Endometrial microvascular endothelial cells (primary cell): Measurements from ENCODE around the gene SLC25A2. TPM values are rescaled to one million over a fixed set of nuclear protein-coding genes. Genes with fewer than 3 reads are reported as not detected.
"Not testable (repeated sequence)": the region's sequence is repeated elsewhere in the genome, so short reads cannot be mapped to it uniquely, and the experiment has no call there.

Experiments
- in situ Hi-C: cut with HindIII; loops from 2 replicates; pipeline ENCODE4 v1.10.0; 2017; ENCODE audit warnings: low sequenced_read_pairs, low pct_unique_long_range_greater_than_20kb; ENCODE audit errors: inconsistent ontology term
- total RNA-seq: library from RNA; depleted of rRNA; stranded (reverse); fragments of >200 nt; gene quantifications from one replicate; pipeline ENCODE4 v1.2.3, GENCODE V29; 2015; ENCODE audit errors: inconsistent ontology term

The SLC25A2 gene
- total RNA-seq, 1 donor from 2014 or later: 0.09 TPM

- in situ Hi-C loops: no loop called here
These were observed 15.8 kb upstream of the SLC25A2 start for GRCh38 chr5:141319699-141320098.

DNA sequence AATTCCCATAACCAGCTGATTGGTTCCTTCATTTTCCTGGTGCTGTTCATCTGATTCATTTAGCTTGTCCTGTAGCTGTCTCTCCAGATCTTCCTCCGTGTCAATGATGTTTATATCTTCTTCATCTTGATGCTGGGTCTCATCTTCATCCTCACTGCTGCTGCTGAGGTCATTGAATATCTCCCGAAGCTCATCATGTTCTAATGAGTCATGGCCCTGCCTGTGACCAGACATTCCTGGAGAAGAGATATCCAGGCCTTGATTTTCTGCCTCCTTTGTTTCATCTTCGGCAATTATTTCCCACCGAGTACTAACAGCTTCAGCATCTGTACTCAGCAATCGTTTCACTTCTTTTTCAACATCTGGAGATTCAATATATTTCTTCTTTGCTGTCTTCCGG lies 15.4 kb upstream of the SLC25A2 start:
- in situ Hi-C loops: no loop called here

DNA sequence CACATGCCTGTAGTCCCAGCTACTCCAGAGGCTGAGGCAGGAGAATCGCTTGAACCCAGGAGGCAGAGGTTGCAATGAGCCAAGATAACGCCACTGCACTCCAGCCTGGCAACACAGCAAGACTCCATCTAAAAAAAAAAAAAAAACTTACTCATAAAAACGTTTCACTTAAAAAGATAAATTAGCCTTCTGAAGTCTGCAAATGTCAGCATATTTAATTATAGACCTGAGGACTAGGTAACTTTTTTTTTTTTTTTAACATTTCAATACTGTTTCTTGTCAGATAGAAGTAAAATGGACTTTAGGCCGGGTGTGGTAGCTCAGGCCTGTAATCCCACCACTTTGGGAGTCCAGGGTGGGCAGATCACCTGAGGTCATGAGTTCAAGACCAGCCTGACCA lies 13.1 kb upstream of the SLC25A2 start:
- in situ Hi-C loops: not testable (repeated sequence)

DNA sequence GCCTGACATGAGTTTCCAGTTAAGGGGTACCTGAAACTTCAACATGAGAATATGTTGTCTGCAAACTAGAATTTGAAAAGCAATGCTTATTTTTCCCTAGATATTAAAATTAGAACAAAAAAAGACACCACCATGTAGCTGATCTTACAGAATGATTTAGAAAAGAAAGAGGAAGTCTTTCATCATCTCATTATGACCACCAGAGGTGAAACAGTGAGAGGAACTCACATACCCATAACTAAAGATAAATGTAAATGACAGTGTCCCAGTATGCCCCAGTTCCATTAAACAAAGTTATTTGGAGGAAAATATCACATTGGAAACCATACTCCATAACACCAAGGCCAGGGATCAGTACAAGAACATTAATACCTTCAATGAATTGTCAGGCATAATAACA lies 9.9 kb upstream of the SLC25A2 start:
- in situ Hi-C loops: no loop called here

GRCh38 chr5:141306630-141307029 lies 2.8 kb upstream of the SLC25A2 start:
- in situ Hi-C loops: no loop called here

DNA sequence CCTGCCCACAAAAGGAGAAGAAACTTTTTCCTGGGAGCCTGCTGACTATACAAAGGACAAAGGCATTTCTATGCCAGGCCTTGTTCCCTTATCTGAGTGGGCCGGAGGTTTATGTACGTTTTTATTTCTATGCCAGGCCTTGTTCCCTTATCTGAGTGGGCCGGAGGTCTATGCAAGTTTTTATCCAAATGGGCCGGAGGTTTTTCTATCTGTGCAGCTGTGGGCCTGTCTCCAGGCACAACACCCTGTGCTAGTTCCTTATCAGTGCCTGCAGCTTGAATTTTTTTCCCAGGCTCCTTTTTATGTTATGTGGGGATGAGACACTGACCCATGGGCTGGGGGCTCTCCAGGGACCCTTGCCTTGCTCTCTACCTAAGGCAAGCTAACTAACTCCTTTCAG lies 5.5 kb downstream of the SLC25A2 start:
- in situ Hi-C loops: no loop called here

- in situ Hi-C loops: no loop called here
These were observed 30.9 kb downstream of the SLC25A2 start for GRCh38 chr5:141272906-141273305.

- in situ Hi-C loops: no loop called here
These were observed 34.7 kb downstream of the SLC25A2 start for GRCh38 chr5:141269195-141269594.

DNA sequence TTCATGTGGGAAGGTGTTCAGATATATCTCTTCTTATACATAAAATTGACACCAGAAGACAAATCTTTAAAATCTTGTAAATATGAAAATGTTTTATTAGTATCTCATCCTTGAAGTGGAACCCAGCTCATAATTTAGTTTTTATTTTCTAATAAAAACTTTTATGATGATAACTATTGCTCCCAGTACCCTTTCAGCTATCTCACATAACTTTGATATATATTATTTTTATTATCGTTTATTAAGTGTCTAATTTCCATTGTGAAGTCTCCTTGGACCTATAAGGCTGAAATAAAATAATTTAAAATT lies 42.7 kb downstream of the SLC25A2 start:
- in situ Hi-C loops: no loop called here

DNA sequence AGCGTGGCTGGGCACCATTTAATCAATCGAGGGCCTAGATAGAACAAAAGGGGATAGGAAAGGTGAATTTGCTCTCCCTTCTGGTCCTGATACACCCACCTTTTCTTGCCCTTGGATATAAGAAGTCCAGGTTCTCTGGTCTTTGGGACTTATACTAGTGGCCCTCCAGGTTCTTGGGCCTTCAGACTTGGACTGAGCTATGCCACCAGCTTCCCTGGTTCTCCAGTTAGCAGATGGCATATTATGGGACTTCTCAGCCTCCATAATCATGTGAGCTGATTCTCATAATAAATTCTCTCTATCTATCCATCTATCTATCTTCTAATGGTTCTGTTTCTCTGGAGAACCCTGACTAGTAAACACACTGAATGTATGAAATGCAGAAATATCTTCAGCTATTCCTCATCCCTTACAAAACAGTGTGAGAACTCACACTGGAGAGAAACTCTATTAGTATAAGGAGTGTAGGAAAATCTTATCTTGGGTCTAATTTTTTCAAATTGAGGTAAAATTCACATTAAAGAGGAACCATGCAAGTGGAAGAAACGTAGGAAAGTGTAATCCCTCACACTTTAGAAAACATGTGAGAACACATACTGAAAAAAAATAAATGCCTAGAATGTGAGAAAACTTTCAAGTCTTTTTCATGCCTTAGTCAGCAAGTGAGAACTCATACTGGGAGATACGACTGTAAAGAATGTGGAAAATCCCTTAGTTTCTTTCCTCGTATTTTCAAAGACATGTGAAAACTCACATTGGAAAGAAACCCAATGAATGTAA lies 43.2 kb downstream of the SLC25A2 start:
- in situ Hi-C loops: no loop called here

- in situ Hi-C loops: no loop called here
These were observed 44.9 kb downstream of the SLC25A2 start for GRCh38 chr5:141258948-141259347.

- in situ Hi-C loops: no loop called here
These were observed 45.4 kb downstream of the SLC25A2 start for GRCh38 chr5:141258464-141258863.

Other genes with a start within 250 kb of the SLC25A2 start
- 0.28 TPM for gene PCDHB2, start 209.4 kb downstream of the SLC25A2 start, total RNA-seq
- gene PCDHB3, start 203.6 kb downstream of the SLC25A2 start, total RNA-seq: 0.19 TPM
- 0.09 TPM for gene PCDHB4, start 182.2 kb downstream of the SLC25A2 start, total RNA-seq
- 1.4 TPM for gene PCDHB5, start 168.8 kb downstream of the SLC25A2 start, total RNA-seq
- gene PCDHB6, start 154.0 kb downstream of the SLC25A2 start, total RNA-seq: 0.28 TPM
- gene PCDHB7, start 131.4 kb downstream of the SLC25A2 start, total RNA-seq: 1.2 TPM
- gene PCDHB8, start 126.3 kb downstream of the SLC25A2 start, total RNA-seq: not detected
- gene PCDHB16, start 121.7 kb downstream of the SLC25A2 start, total RNA-seq: 0.28 TPM
- not detected for gene PCDHB9, start 116.9 kb downstream of the SLC25A2 start, total RNA-seq
- 0.19 TPM for gene PCDHB10, start 111.7 kb downstream of the SLC25A2 start, total RNA-seq
- gene PCDHB11, start 104.4 kb downstream of the SLC25A2 start, total RNA-seq: 0.19 TPM
- gene PCDHB12, start 95.3 kb downstream of the SLC25A2 start, total RNA-seq: not detected
- gene PCDHB13, start 90.1 kb downstream of the SLC25A2 start, total RNA-seq: 0.65 TPM
- gene PCDHB14, start 80.7 kb downstream of the SLC25A2 start, total RNA-seq: 0.37 TPM
- gene PCDHB15, start 58.7 kb downstream of the SLC25A2 start, total RNA-seq: not detected
- gene TAF7, start 16.7 kb upstream of the SLC25A2 start, total RNA-seq: 45.0 TPM
- gene PCDHGA1, start 26.5 kb upstream of the SLC25A2 start, total RNA-seq: 0.09 TPM
- 0.84 TPM for gene PCDHGA2, start 34.7 kb upstream of the SLC25A2 start, total RNA-seq
- 1.3 TPM for gene PCDHGA3, start 39.8 kb upstream of the SLC25A2 start, total RNA-seq
- 0.74 TPM for gene PCDHGB1, start 46.0 kb upstream of the SLC25A2 start, total RNA-seq
- 3.2 TPM for gene PCDHGA4, start 51.0 kb upstream of the SLC25A2 start, total RNA-seq
- 2.0 TPM for gene PCDHGB2, start 55.9 kb upstream of the SLC25A2 start, total RNA-seq
- gene PCDHGA5, start 60.1 kb upstream of the SLC25A2 start, total RNA-seq: 0.46 TPM
- 0.65 TPM for gene PCDHGB3, start 66.2 kb upstream of the SLC25A2 start, total RNA-seq
- gene PCDHGA6, start 69.8 kb upstream of the SLC25A2 start, total RNA-seq: 1.2 TPM
- 1.0 TPM for gene PCDHGA7, start 78.7 kb upstream of the SLC25A2 start, total RNA-seq
- gene PCDHGB4, start 83.6 kb upstream of the SLC25A2 start, total RNA-seq: 2.4 TPM
- gene PCDHGA8, start 88.6 kb upstream of the SLC25A2 start, total RNA-seq: under 0.01 TPM
- 3.7 TPM for gene PCDHGB5, start 93.9 kb upstream of the SLC25A2 start, total RNA-seq
- 0.19 TPM for gene PCDHGA9, start 98.7 kb upstream of the SLC25A2 start, total RNA-seq
- 1.0 TPM for gene PCDHGB6, start 104.0 kb upstream of the SLC25A2 start, total RNA-seq
- 1.1 TPM for gene PCDHGA10, start 108.9 kb upstream of the SLC25A2 start, total RNA-seq
- gene PCDHGB7, start 113.6 kb upstream of the SLC25A2 start, total RNA-seq: 1.2 TPM
- gene PCDHGA11, start 117.0 kb upstream of the SLC25A2 start, total RNA-seq: 4.5 TPM
- 0.74 TPM for gene PCDHGA12, start 126.5 kb upstream of the SLC25A2 start, total RNA-seq
- gene PCDHGC3, start 171.9 kb upstream of the SLC25A2 start, total RNA-seq: 8.1 TPM
- gene PCDHGC4, start 181.0 kb upstream of the SLC25A2 start, total RNA-seq: not detected
- not detected for gene PCDHGC5, start 185.0 kb upstream of the SLC25A2 start, total RNA-seq